Keratinocyte (primary cell): ENCODE data around the gene FANCG. TPM values are rescaled to one million over a fixed set of nuclear protein-coding genes. Genes with fewer than 3 reads are reported as not detected.

Source experiments
- DNase-seq: peaks from one replicate; pipeline ENCODE4 v3.0.0-alpha.2; 2011; ENCODE audit warnings: low read depth, missing footprints, low spot score
- FAIRE-seq: peaks from 2 replicates; lab custom pipeline; 2011; peaks lifted over from hg19 to GRCh38; lab: Jason Lieb, UNC
- H2AFZ ChIP-seq: 2 replicates; pipeline ENCODE4 v1.6.0; 2012; ENCODE audit warnings: low read length, control low read depth, inconsistent platforms; ENCODE audit not compliant: control insufficient read depth
- H3K27ac ChIP-seq: 2 replicates; pipeline ENCODE4 v1.5.1; 2011; ENCODE audit warnings: low read length; ENCODE audit not compliant: control insufficient read depth, insufficient read depth
- H3K27me3 ChIP-seq: 3 replicates; pipeline ENCODE4 v1.6.0; 2011; ENCODE audit warnings: low read length; ENCODE audit not compliant: control insufficient read depth, insufficient read depth; ENCODE audit errors: extremely low read depth
- H3K36me3 ChIP-seq, 2 experiments: 2 replicates in 1 of 2; 3 replicates in 1 of 2; pipeline ENCODE4 v1.5.1; 2011; ENCODE audit warnings: low read length in 2 of 2, mild to moderate bottlenecking in 1 of 2; ENCODE audit not compliant: control insufficient read depth in 2 of 2, insufficient read depth in 2 of 2; ENCODE audit errors: extremely low read depth in 1 of 2
- H3K4me1 ChIP-seq: 3 replicates; pipeline ENCODE4 v1.5.1; 2011; ENCODE audit warnings: low read length; ENCODE audit not compliant: control insufficient read depth, insufficient read depth; ENCODE audit errors: extremely low read depth
- H3K4me2 ChIP-seq: 3 replicates; pipeline ENCODE4 v1.6.0; 2011; ENCODE audit warnings: low read depth, low read length; ENCODE audit not compliant: control insufficient read depth, insufficient read depth; ENCODE audit errors: extremely low read depth
- H3K4me3 ChIP-seq, 3 experiments: fragments of 200-600 bp in 1 of 3; sonication (generic) in 1 of 3; 2 replicates in 2 of 3; 3 replicates in 1 of 3; pipeline ENCODE4 v1.5.1; 2011 to 2016; ENCODE audit warnings: low read length in 3 of 3, mild to moderate bottlenecking in 3 of 3, control low read depth in 2 of 3, inconsistent platforms in 1 of 3, low read depth in 1 of 3, mixed read lengths in 1 of 3, mixed run types in 1 of 3, moderate library complexity in 1 of 3; ENCODE audit not compliant: control insufficient read depth in 2 of 3, insufficient read depth in 2 of 3; ENCODE audit errors: extremely low read depth in 1 of 3
- H3K79me2 ChIP-seq: 2 replicates; pipeline ENCODE4 v1.6.0; 2012; ENCODE audit warnings: low read length; ENCODE audit not compliant: control insufficient read depth, insufficient read depth
- H3K9ac ChIP-seq: 3 replicates; pipeline ENCODE4 v1.6.0; 2011; ENCODE audit warnings: low read length; ENCODE audit not compliant: control insufficient read depth, insufficient read depth; ENCODE audit errors: extremely low read depth
- H3K9me1 ChIP-seq: 3 replicates; pipeline ENCODE4 v1.6.0; 2011; ENCODE audit warnings: low read length; ENCODE audit not compliant: control insufficient read depth, insufficient read depth; ENCODE audit errors: extremely low read depth
- H3K9me3 ChIP-seq: 2 replicates; pipeline ENCODE4 v1.5.1; 2012; ENCODE audit warnings: low read depth, low read length; ENCODE audit not compliant: control insufficient read depth
- H4K20me1 ChIP-seq: 3 replicates; pipeline ENCODE4 v1.6.0; 2011; ENCODE audit warnings: low read length; ENCODE audit not compliant: control insufficient read depth, insufficient read depth; ENCODE audit errors: extremely low read depth
- CTCF ChIP-seq, 3 experiments: IDR thresholded peaks in 1 of 3; conservative IDR thresholded peaks in 1 of 3; optimal IDR thresholded peaks in 1 of 3; 2 replicates in 2 of 3; 3 replicates in 1 of 3; pipeline versions ENCODE3 to v1.5.1; 2011; ENCODE audit warnings: low read length in 3 of 3, mild to moderate bottlenecking in 3 of 3, moderate library complexity in 2 of 3, control low read depth in 1 of 3, inconsistent platforms in 1 of 3; ENCODE audit not compliant: insufficient read depth in 2 of 3; ENCODE audit errors: extremely low read depth in 1 of 3
- EZH2 ChIP-seq: IDR thresholded peaks from one replicate; pipeline ENCODE4 v1.6.1; 2012; ENCODE audit warnings: inconsistent platforms, mild to moderate bottlenecking, low read length, moderate library complexity
- dilution Hi-C: fragments of 300-500 bp; cut with MboI; formaldehyde crosslinking; loops from one replicate; pipeline ENCODE4 v1.7.0; 2020; ENCODE audit warnings: low sequenced_read_pairs; ENCODE audit not compliant: extremely low pct_ligation_motif_present
- polyA plus RNA-seq, 5 experiments: library from polyadenylated mRNA; depleted of rRNA in 3 of 5; stranded (reverse) in 3 of 5; stranded (forward) in 1 of 5; unstranded in 1 of 5; fragments of >200 nt; gene quantifications; 1 replicate in 1 of 5; 2 replicates in 3 of 5; 3 replicates in 1 of 5; pipeline versions ENCODE4 v1.2.1 to v1.2.3, GENCODE V29; 2011 to 2012; ENCODE audit warnings: missing spikeins in 2 of 5, low read depth in 1 of 5, low replicate concordance in 1 of 5

Gene FANCG
- polyA plus RNA-seq, 1 donor (not counting 4 experiments of a cell fraction or from before 2014, with no cell fraction given) = 14.6 TPM

- FAIRE-seq = no peak
- dilution Hi-C loops = no loop called here
- no peak overlapping the region for H3K9ac ChIP-seq
Measured at GRCh38 chr9:35108461-35108860, 28.7 kb upstream of the FANCG start.

GRCh38 chr9:35107297-35108290, 27.9 kb upstream of the FANCG start:
- no peak for TF ChIP-seq CTCF (optimal IDR thresholded peaks at IDR 0.05 in 1 of 3, IDR thresholded peaks at IDR 0.05 in 1 of 3, conservative IDR thresholded peaks at IDR 0.05 in 1 of 3; ENCODE audit: extremely low read depth in 1 of 3, insufficient read depth in 2 of 3, low read length in 3 of 3)
- no peak for TF ChIP-seq EZH2

More at GRCh38 chr9:35108461-35108860, 28.7 kb upstream of the FANCG start:
- TF ChIP-seq CTCF (optimal IDR thresholded peaks at IDR 0.05 in 1 of 3, IDR thresholded peaks at IDR 0.05 in 1 of 3, conservative IDR thresholded peaks at IDR 0.05 in 1 of 3; ENCODE audit: extremely low read depth in 1 of 3, insufficient read depth in 2 of 3, low read length in 3 of 3) (no peak), EZH2 (no peak)
- peaks cover 43% of the 10 kb centered on the region for H3K79me2 ChIP-seq
- no peak overlapping the region for H3K27ac ChIP-seq
- H3K4me1 ChIP-seq = peaks cover 30% of the 10 kb centered on the region
- H2AFZ ChIP-seq = no peak overlapping the region
- H4K20me1 ChIP-seq = peaks cover 13% of the 10 kb centered on the region
- H3K9me3 ChIP-seq = no peaks in the 10 kb centered on the region
- H3K4me3 ChIP-seq = no peak overlapping the region
- no peaks in the 10 kb centered on the region for H3K27me3 ChIP-seq
- DNase-seq = no peak
- peaks cover 37% of the 10 kb centered on the region in 2 experiments for H3K36me3 ChIP-seq
- no peaks in the 10 kb centered on the region for H3K9me1 ChIP-seq
- H3K4me2 ChIP-seq = no peak overlapping the region

More at GRCh38 chr9:35107297-35108290, 27.9 kb upstream of the FANCG start:
- DNase-seq = no peak
- Histone ChIP-seq H3K36me3 (peaks cover 37% of the 10 kb centered on the region in 2 experiments), H3K9me3 (no peaks in the 10 kb centered on the region), H3K4me1 (peaks cover 27% of the 10 kb centered on the region), H4K20me1 (peaks cover 13% of the 10 kb centered on the region), H3K27me3 (no peaks in the 10 kb centered on the region), H3K79me2 (peaks cover 39% of the 10 kb centered on the region), H3K4me2 (no peak overlapping the region), H2AFZ (no peak overlapping the region), H3K9me1 (no peaks in the 10 kb centered on the region), H3K4me3 (no peak overlapping the region), H3K9ac (no peak overlapping the region), H3K27ac (no peak overlapping the region)
- dilution Hi-C loops = no loop called here
- FAIRE-seq = no peak
